GM12892 (cell line): ENCODE data around the gene ZNF79.

Source experiments
- POLR2A ChIP-seq: IDR thresholded peaks from 2 replicates; pipeline ENCODE4 v1.6.1; 2011; ENCODE audit warnings: low read depth, low read length, control low read depth
- POLR2AphosphoS5 ChIP-seq: IDR thresholded peaks from 2 replicates; pipeline ENCODE4 v1.6.1; 2011; ENCODE audit warnings: low read depth, low read length, control low read depth

- TF ChIP-seq POLR2A (no peak), POLR2AphosphoS5 (no peak)
Observed at GRCh38 chr9:127458921-127459320, 34.7 kb downstream of the ZNF79 start.
